Measurements from ENCODE around the gene SPTBN4.

Gene SPTBN4

GRCh38 chr19:40609561-40610395 lies 143.0 kb downstream of the SPTBN4 start:
- DNase-seq (ENCODE audit: low read depth) = no peak
- peak overlapping the region; percentile 53 for H3K4me3 ChIP-seq (ENCODE audit: low read length)
- TF ChIP-seq CTCF (conservative IDR thresholded peaks at IDR 0.05; ENCODE audit: low read depth, low read length) = no peak

DNA sequence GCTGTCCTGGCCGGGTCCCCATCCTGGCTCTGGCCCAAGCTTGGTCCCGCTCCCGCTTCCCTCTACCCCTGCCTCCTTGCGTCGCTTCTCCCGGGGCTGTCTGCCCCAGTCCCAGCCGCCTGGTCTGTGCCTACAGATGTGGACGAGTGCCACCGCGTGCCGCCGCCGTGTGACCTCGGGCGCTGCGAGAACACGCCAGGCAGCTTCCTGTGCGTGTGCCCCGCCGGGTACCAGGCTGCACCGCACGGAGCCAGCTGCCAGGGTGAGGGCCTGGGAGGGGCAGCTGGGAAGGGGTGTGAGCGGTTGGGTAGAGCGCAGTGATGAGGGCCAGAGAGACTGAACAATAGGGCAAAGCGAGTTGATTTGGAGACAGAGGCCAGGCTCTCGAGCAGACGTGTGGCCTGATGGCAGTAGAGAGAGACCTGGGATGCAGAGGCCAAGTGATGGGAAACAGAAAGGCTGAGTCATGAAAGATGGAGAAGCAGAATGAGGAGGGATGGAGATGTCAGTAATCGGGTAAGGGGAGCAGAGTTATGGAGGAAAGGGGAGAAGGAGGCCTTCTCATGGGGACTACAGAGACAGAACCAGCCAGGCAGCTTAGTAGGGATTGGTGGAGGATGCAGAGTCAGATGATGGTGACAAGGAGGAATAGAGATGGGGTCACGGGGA lies 143.7 kb downstream of the SPTBN4 start:
- no peak for TF ChIP-seq CTCF (conservative IDR thresholded peaks at IDR 0.05; ENCODE audit: low read depth, low read length)
- DNase-seq (ENCODE audit: low read depth) = no peak
- H3K4me3 ChIP-seq (ENCODE audit: low read length) = peak overlapping the region; percentile 53

DNA sequence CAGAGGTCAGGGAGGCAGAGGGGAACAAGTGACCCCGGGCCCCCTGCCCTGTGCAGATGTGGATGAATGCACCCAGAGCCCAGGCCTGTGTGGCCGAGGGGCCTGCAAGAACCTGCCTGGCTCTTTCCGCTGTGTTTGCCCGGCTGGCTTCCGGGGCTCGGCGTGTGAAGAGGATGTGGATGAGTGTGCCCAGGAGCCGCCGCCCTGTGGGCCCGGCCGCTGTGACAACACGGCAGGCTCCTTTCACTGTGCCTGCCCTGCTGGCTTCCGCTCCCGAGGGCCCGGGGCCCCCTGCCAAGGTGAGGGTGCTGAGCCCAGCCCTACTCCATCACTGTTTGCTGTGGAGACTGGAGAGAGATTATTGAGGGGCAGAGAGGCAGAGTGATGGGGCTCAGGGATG lies 144.3 kb downstream of the SPTBN4 start:
- no peak for DNase-seq (ENCODE audit: low read depth)
- no peak overlapping the region for H3K4me3 ChIP-seq (ENCODE audit: low read length)
- TF ChIP-seq CTCF (conservative IDR thresholded peaks at IDR 0.05; ENCODE audit: low read depth, low read length) = no peak

DNA sequence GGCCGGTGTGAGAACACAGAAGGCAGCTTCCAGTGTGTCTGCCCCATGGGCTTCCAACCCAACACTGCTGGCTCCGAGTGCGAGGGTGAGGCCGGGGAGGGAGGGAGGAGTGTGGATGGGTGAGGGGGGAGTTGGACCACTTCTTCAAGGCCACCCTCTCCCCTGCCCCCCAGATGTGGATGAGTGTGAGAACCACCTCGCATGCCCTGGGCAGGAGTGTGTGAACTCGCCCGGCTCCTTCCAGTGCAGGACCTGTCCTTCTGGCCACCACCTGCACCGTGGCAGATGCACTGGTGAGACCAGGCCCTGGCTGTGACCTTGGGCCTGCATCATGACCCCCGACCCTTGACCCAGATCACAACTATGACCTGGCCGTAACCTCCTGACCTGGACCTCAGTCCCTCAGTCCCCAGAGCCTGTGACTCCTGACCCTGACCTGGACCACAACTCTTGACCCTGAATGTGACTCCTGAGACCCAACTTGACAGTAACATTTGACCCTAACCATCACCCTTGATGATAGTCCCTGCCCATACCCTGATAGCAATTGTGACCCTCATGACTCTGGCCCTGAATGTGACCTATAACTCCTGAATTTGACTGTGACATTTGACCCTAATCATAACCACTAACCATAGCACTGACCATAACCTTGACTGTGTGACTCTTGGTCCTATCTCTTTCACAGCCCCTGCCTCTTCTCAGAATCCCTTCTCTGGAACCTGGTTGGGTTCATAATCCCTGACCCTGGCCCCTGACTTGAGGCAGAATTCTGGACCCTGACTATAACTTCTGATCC lies 145.3 kb downstream of the SPTBN4 start:
- TF ChIP-seq CTCF (conservative IDR thresholded peaks at IDR 0.05; ENCODE audit: low read depth, low read length) = no peak
- DNase-seq (ENCODE audit: low read depth) = no peak
- no peak overlapping the region for H3K4me3 ChIP-seq (ENCODE audit: low read length)

DNA sequence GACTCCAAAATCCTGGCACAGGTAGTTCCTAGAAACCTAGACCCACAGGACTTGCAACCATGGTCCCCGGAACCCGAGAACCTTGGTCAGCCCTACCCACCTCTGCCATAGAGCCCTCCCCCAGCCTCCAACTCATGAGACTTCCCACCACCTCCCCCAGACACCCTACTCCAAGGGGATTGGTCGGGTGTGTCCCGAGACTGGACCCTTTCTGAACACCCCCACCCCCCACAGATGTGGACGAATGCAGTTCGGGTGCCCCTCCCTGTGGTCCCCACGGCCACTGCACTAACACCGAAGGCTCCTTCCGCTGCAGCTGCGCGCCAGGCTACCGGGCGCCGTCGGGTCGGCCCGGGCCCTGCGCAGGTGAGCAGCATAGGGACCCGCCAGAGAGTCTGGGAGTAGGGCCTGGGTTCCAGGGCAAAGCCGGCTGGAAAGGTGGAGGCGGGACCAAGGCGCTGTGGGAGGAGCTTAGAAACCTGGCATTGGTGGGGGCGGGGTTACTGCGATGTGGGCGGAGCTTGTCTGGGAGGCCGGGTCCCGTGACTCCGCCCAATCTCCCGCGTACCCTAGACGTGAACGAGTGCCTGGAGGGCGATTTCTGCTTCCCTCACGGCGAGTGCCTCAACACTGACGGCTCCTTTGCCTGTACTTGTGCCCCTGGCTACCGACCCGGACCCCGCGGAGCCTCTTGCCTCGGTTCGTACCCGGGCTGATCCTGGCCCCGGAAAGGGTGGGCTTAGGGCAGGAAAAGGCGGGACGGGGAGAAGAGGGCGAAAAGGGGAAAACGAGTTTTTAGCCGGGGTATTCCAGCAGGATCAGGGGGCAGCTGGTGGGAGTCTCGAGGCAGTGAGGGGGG lies 146.3 kb downstream of the SPTBN4 start:
- H3K4me3 ChIP-seq (ENCODE audit: low read length) = peak overlapping the region; percentile 78
- no peak for DNase-seq (ENCODE audit: low read depth)
- TF ChIP-seq CTCF (conservative IDR thresholded peaks at IDR 0.05; ENCODE audit: low read depth, low read length) = no peak

Data from retinal pigment epithelial cell (primary cell).